Epithelial cell of proximal tubule (primary cell): ENCODE measurements around the gene ZNF718. TPM values are rescaled to one million over a fixed set of nuclear protein-coding genes. Genes with fewer than 3 reads are reported as not detected.
"Not testable (repeated sequence)": the region's sequence is repeated elsewhere in the genome, so short reads cannot be mapped to it uniquely, and the experiment has no call there.

Source experiments
- DNase-seq: peaks from one replicate; pipeline ENCODE4 v3.0.0-alpha.2; 2011; ENCODE audit warnings: low read depth
- H3K4me3 ChIP-seq: 2 replicates; pipeline ENCODE4 v1.5.1; 2011; ENCODE audit warnings: low read depth, mild to moderate bottlenecking, low read length
- total RNA-seq: library from RNA; depleted of rRNA; stranded (reverse); fragments of >200 nt; gene quantifications from 2 replicates; pipeline ENCODE4 v1.2.3, GENCODE V29; 2015
- TF ChIP-seq, protein P1 (sequence below): conservative IDR thresholded peaks from 2 replicates; pipeline ENCODE4 v1.5.1; 2012; ENCODE audit warnings: low read depth, mild to moderate bottlenecking, low read length

Gene ZNF718
- 4.2 and 6.9 TPM in 2 replicates for total RNA-seq

DNA sequence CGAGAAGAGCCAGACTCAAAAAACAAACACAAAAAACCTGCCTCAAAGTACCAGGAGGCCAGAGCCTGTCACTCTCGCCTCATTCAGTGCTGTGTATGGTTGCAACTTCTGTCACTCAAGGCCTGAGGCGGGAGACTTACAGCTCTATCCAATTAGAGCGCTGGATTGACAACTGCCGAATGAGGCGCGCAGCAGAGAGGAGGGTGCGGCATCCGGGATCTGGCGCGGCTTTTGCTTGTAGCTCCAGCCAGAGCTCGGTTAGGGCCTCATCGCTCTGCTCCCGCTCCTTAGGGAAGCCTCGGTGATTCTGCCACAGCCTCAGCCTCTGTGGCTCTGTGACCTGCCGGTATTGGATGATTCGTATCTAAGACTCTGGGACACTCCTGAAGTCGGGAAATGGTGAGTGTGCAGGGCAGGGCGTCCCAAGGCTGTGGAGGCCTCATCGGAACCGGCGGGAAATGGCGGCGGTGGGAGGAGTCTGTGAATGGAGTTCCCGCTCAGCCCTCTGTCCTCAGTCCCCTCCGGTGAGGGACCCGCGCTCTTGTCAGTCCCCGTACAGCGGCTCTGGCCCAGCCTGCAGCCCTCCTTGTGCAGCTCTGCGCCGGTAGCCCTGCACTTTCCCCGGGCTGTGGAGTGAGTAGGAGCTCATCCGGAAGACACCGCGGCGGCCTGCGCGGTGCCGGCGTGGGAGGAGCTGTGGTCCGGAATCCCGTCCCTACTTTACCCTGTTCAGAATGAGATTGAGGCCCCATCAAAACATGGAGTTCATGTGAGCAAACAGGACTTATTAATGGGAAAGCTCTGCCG is at the start of gene ZNF718:
TSS of gene ZNF718 (plus strand) at position 227 of the 807 bp plus-strand sequence. CDS start at position 397, 170 bp downstream.
- TF ChIP-seq, protein P1, sequence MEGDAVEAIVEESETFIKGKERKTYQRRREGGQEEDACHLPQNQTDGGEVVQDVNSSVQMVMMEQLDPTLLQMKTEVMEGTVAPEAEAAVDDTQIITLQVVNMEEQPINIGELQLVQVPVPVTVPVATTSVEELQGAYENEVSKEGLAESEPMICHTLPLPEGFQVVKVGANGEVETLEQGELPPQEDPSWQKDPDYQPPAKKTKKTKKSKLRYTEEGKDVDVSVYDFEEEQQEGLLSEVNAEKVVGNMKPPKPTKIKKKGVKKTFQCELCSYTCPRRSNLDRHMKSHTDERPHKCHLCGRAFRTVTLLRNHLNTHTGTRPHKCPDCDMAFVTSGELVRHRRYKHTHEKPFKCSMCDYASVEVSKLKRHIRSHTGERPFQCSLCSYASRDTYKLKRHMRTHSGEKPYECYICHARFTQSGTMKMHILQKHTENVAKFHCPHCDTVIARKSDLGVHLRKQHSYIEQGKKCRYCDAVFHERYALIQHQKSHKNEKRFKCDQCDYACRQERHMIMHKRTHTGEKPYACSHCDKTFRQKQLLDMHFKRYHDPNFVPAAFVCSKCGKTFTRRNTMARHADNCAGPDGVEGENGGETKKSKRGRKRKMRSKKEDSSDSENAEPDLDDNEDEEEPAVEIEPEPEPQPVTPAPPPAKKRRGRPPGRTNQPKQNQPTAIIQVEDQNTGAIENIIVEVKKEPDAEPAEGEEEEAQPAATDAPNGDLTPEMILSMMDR: no peak
- peak within 1 kb of the TSS; percentile 94 for H3K4me3 ChIP-seq
- peak; percentile 81 for DNase-seq

DNA sequence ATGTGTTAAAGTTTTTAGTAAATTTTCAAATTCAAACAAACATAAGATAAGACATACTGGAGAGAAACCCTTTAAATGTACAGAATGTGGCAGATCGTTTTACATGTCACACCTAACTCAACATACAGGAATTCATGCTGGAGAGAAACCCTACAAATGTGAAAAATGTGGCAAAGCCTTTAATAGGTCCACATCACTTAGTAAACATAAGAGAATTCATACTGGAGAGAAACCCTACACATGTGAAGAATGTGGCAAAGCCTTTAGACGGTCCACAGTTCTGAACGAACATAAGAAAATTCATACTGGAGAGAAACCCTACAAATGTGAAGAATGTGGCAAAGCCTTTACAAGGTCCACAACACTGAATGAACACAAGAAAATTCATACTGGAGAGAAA is 38.4 kb upstream of the ZNF718 start:
- TF ChIP-seq, protein P1: no peak
- no peak for DNase-seq
- H3K4me3 ChIP-seq: no peak overlapping the region

DNA sequence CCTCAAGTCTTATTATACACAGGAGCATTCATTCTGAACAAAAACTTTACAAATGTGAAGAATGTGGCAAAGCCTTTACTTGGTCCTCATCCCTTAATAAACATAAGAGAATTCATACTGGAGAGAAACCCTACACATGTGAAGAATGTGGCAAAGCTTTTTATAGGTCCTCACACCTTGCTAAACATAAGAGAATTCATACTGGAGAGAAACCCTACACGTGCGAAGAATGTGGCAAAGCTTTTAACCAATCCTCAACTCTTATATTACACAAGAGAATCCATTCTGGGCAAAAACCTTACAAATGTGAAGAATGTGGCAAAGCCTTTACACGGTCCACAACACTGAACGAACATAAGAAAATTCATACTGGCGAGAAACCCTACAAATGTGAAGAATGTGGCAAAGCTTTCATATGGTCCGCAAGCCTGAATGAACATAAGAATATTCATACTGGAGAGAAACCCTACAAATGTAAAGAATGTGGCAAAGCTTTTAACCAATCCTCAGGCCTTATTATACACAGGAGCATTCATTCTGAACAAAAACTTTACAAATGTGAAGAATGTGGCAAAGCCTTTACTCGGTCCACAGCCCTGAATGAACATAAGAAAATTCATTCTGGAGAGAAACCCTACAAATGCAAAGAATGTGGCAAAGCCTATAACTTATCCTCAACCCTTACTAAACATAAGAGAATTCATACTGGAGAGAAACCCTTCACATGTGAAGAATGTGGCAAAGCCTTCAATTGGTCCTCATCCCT is 37.6 kb upstream of the ZNF718 start:
- not testable (repeated sequence) for H3K4me3 ChIP-seq, DNase-seq

DNA sequence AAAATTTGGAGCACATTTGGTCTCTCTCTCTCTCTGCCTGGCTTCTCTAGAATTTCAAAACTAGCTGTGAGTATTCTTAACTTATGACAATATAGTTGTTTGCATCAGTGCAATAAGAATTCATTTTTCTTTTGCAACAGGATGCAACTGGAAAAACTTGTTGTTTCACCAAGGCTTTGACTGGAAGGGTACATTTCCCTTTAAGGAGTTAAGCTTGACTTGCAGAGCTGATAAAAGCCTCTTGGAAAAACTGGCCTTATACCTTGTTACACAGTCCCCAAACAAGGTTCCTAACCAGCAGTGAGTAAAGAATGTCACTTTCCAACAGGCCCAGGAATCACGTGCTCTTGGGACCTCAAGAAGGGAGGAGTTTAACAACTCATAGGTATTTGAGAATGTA is 25.9 kb upstream of the ZNF718 start:
- TF ChIP-seq, protein P1: no peak
- no peak overlapping the region for H3K4me3 ChIP-seq
- DNase-seq: no peak

DNA sequence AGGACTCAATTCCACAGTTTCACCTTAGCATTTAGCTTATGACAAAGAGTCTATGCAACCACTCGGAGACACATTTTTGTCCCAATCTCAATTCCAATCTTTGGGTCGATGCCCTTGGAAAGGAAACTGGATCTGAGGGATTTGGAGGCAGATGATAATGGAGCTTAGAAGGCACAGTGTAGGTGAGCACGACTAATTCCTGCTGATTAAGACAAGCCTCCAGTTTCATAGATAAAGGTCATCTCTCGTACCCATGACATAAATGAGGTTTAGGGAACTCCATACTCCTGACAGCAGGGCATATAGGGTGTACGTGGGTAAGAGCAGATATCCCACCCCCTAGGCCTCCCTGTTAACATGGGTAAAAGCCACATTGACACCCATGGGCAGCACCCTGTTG is 24.4 kb upstream of the ZNF718 start:
- H3K4me3 ChIP-seq: no peak overlapping the region
- TF ChIP-seq, protein P1: no peak
- no peak for DNase-seq

DNA sequence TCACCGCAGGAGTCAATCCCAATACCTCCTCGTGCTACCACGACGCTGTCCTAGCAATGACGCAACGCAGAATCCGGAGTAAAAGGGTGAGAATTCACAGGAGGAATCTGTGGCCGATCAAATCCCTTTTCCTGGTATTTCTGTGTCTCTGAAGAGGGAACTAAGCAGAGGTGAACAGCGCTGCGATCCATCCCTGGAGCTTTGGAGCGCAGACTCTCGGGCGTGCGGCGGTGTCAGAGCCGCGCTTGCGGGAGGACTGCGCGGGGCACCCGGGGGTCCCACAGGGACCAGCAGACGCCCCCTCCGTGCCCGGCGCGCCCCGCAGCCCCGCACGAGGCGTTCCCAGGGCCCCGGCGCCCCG is 17.2 kb upstream of the ZNF718 start:
- no peak for DNase-seq
- no peak overlapping the region for H3K4me3 ChIP-seq
- TF ChIP-seq, protein P1: no peak
